ENCODE data around the gene NR2C2.

The NR2C2 gene

GRCh38 chr3:14913926-14914778 lies 33.2 kb upstream of the NR2C2 start:
- Mint-ChIP-seq H3K4me3 (no peak overlapping the region), H3K9me3 (no peaks in the 10 kb centered on the region), H3K27ac (no peak overlapping the region), H3K4me1 (no peaks in the 10 kb centered on the region), H3K36me3 (no peaks in the 10 kb centered on the region), H3K27me3 (peaks cover 10 to 16% of the 10 kb centered on the region in 2 donors)
- no peak for ATAC-seq (replicated peaks)
- DNase-seq, result no peak

- H3K9me3 Mint-ChIP-seq, result no peaks in the 10 kb centered on the region
- no peaks in the 10 kb centered on the region for H3K36me3 Mint-ChIP-seq
- DNase-seq, result no peak
- peaks cover 7 to 14% of the 10 kb centered on the region in 2 donors for H3K27me3 Mint-ChIP-seq
- H3K4me1 Mint-ChIP-seq, result no peaks in the 10 kb centered on the region
- no peak overlapping the region for H3K4me3 Mint-ChIP-seq
- no peak for ATAC-seq (replicated peaks)
- no peak overlapping the region for H3K27ac Mint-ChIP-seq
Observed at GRCh38 chr3:14914779-14915117, 32.6 kb upstream of the NR2C2 start.

- Mint-ChIP-seq H3K4me3 (no peak overlapping the region), H3K36me3 (no peaks in the 10 kb centered on the region), H3K4me1 (peaks cover 0 to under 1% of the 10 kb centered on the region in 2 donors), H3K27me3 (peaks cover 7 to 14% of the 10 kb centered on the region in 2 donors), H3K27ac (no peak overlapping the region), H3K9me3 (no peaks in the 10 kb centered on the region)
- ATAC-seq (replicated peaks) (peak; percentile 36 to 45), DNase-seq (no peak)
Observed at GRCh38 chr3:14915636-14916222, 31.7 kb upstream of the NR2C2 start.

GRCh38 chr3:14918356-14918860 lies 29.0 kb upstream of the NR2C2 start:
- no peak for ATAC-seq (replicated peaks)
- no peak overlapping the region for H3K27ac Mint-ChIP-seq
- H3K27me3 Mint-ChIP-seq, result peaks cover 6 to 20% of the 10 kb centered on the region in 2 donors
- no peak for DNase-seq
- H3K9me3 Mint-ChIP-seq, result no peaks in the 10 kb centered on the region
- no peaks in the 10 kb centered on the region for H3K36me3 Mint-ChIP-seq
- H3K4me3 Mint-ChIP-seq, result no peak overlapping the region
- H3K4me1 Mint-ChIP-seq, result peaks cover 0 to 8% of the 10 kb centered on the region in 2 donors

GRCh38 chr3:14920536-14920935 lies 26.8 kb upstream of the NR2C2 start:
- Mint-ChIP-seq H3K4me3 (no peak overlapping the region), H3K36me3 (no peaks in the 10 kb centered on the region), H3K9me3 (no peaks in the 10 kb centered on the region), H3K27me3 (peaks cover 0 to 13% of the 10 kb centered on the region in 2 donors), H3K4me1 (peaks cover 0 to 8% of the 10 kb centered on the region in 2 donors), H3K27ac (no peak overlapping the region)
- no peak for DNase-seq
- no peak for ATAC-seq (replicated peaks)

- ATAC-seq (replicated peaks) (peak; percentile 94 to 95), DNase-seq (peak; percentile 68)
- H3K27ac Mint-ChIP-seq, result no peak overlapping the region
- H3K4me3 Mint-ChIP-seq, result no peak overlapping the region
- no peaks in the 10 kb centered on the region for H3K9me3 Mint-ChIP-seq
- H3K4me1 Mint-ChIP-seq, result peaks cover 0 to 8% of the 10 kb centered on the region in 2 donors
- peaks cover 0 to 13% of the 10 kb centered on the region in 2 donors for H3K27me3 Mint-ChIP-seq
- H3K36me3 Mint-ChIP-seq, result no peaks in the 10 kb centered on the region
Observed at GRCh38 chr3:14921034-14921616, 26.3 kb upstream of the NR2C2 start.

- no peak overlapping the region for H3K27ac Mint-ChIP-seq
- peaks cover 0 to 8% of the 10 kb centered on the region in 2 donors for H3K4me1 Mint-ChIP-seq
- H3K36me3 Mint-ChIP-seq, result no peaks in the 10 kb centered on the region
- DNase-seq (no peak), ATAC-seq (replicated peaks) (no peak)
- H3K27me3 Mint-ChIP-seq, result peaks cover 0 to 13% of the 10 kb centered on the region in 2 donors
- H3K4me3 Mint-ChIP-seq, result no peak overlapping the region
- no peaks in the 10 kb centered on the region for H3K9me3 Mint-ChIP-seq
Observed at GRCh38 chr3:14921811-14922705, 25.3 kb upstream of the NR2C2 start.

GRCh38 chr3:14922863-14923262 lies 24.5 kb upstream of the NR2C2 start:
- Mint-ChIP-seq H3K27me3 (peaks cover 0 to 11% of the 10 kb centered on the region in 2 donors), H3K36me3 (no peaks in the 10 kb centered on the region), H3K4me3 (no peak overlapping the region), H3K27ac (no peak overlapping the region), H3K4me1 (peaks cover 0 to 8% of the 10 kb centered on the region in 2 donors), H3K9me3 (no peaks in the 10 kb centered on the region)
- DNase-seq (no peak), ATAC-seq (replicated peaks) (no peak)

- no peak for DNase-seq
- peaks cover 0 to 8% of the 10 kb centered on the region in 2 donors for H3K4me1 Mint-ChIP-seq
- H3K27me3 Mint-ChIP-seq, result peaks cover 0 to 7% of the 10 kb centered on the region in 2 donors
- no peaks in the 10 kb centered on the region for H3K9me3 Mint-ChIP-seq
- H3K27ac Mint-ChIP-seq, result no peak overlapping the region
- H3K36me3 Mint-ChIP-seq, result no peaks in the 10 kb centered on the region
- ATAC-seq (replicated peaks), result no peak
- H3K4me3 Mint-ChIP-seq, result no peak overlapping the region
Observed at GRCh38 chr3:14923476-14923875, 23.9 kb upstream of the NR2C2 start.

- no peak overlapping the region for H3K27ac Mint-ChIP-seq
- ATAC-seq (replicated peaks) (peak; percentile 43 to 48), DNase-seq (no peak)
- H3K4me1 Mint-ChIP-seq, result peaks cover 0 to 6% of the 10 kb centered on the region in 2 donors
- no peak overlapping the region for H3K4me3 Mint-ChIP-seq
- peaks cover 0 to 5% of the 10 kb centered on the region in 2 donors for H3K27me3 Mint-ChIP-seq
- H3K9me3 Mint-ChIP-seq, result no peaks in the 10 kb centered on the region
- no peaks in the 10 kb centered on the region for H3K36me3 Mint-ChIP-seq
Observed at GRCh38 chr3:14925729-14926591, 21.4 kb upstream of the NR2C2 start.

GRCh38 chr3:14926592-14926991 lies 20.8 kb upstream of the NR2C2 start:
- Mint-ChIP-seq H3K27ac (no peak overlapping the region), H3K4me3 (no peak overlapping the region), H3K4me1 (no peaks in the 10 kb centered on the region), H3K9me3 (no peaks in the 10 kb centered on the region), H3K36me3 (no peaks in the 10 kb centered on the region), H3K27me3 (no peaks in the 10 kb centered on the region)
- DNase-seq (no peak), ATAC-seq (replicated peaks) (no peak)

GRCh38 chr3:14927308-14927707 lies 20.1 kb upstream of the NR2C2 start:
- H3K9me3 Mint-ChIP-seq, result no peaks in the 10 kb centered on the region
- no peaks in the 10 kb centered on the region for H3K27me3 Mint-ChIP-seq
- H3K36me3 Mint-ChIP-seq, result no peaks in the 10 kb centered on the region
- H3K27ac Mint-ChIP-seq, result no peak overlapping the region
- H3K4me1 Mint-ChIP-seq, result no peaks in the 10 kb centered on the region
- H3K4me3 Mint-ChIP-seq, result no peak overlapping the region
- DNase-seq (no peak), ATAC-seq (replicated peaks) (no peak)

GRCh38 chr3:14929310-14930074 lies 17.9 kb upstream of the NR2C2 start:
- no peaks in the 10 kb centered on the region for H3K36me3 Mint-ChIP-seq
- no peaks in the 10 kb centered on the region for H3K27me3 Mint-ChIP-seq
- H3K4me1 Mint-ChIP-seq, result no peaks in the 10 kb centered on the region
- H3K4me3 Mint-ChIP-seq, result no peak overlapping the region
- DNase-seq (no peak), ATAC-seq (replicated peaks) (no peak)
- no peak overlapping the region for H3K27ac Mint-ChIP-seq
- H3K9me3 Mint-ChIP-seq, result no peaks in the 10 kb centered on the region
